NAMALWA (cell line): ENCODE measurements around the gene SERPINA9.
A peak's percentile ranks its signal among the peaks of the same experiment; 100 is the strongest.

Experiments used
- DNase-seq: peaks from one replicate; pipeline ENCODE4 v3.0.0-alpha.2; 2015; ENCODE audit warnings: low spot score

Gene SERPINA9

GRCh38 chr14:94462763-94463572 is 13.0 kb downstream of the SERPINA9 start:
- DNase-seq = no peak

DNA sequence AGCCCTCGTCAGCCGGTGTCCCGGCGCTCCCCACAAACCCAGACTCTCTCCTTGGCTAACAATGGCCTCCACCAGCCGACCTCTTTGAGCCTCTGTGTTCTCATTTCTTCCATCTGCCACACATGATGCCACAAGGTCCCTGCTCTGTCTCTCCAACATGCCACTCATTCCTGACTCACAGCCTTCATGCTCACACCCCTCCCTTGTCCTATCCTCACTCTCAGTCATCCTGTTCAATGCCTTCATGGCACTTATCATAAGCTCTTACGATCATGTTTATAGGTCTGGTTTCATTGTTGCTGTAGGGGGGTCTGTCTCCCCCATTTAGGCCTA is 13.8 kb downstream of the SERPINA9 start:
- DNase-seq = no peak

DNA sequence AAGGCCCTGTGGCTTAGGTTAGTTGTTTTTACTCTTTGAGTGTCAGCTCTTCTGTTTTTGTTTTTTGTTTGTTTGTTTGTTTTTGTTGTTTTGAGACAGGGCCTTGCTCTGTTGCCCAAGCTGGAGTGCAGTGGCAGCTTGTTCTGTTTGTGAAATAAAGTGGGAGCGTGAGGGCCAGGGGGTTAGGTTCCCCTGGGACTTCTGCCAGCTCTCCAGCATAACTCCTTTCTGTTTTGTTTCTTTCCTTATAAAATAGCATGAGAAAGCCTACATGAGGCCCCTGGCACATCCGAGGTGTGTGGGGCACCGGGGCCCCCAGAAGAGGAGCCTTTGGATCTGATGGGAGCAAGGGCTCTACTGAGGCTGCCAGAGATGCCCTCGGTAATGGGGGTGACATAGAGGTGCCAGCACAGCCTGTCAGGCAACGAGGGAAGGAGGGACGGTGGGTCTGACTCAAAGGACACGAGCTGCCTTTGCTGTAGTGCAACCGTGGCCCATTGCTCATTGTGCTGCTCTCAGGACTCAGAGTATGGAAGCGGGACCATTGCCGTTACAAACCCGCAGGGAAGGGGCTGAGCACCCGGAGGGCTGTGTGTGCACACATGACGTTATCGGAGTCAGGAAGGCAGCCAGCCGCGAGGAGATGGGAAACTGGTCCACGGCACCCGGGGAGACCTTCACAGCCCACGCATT is 14.3 kb downstream of the SERPINA9 start:
- no peak for DNase-seq

DNA sequence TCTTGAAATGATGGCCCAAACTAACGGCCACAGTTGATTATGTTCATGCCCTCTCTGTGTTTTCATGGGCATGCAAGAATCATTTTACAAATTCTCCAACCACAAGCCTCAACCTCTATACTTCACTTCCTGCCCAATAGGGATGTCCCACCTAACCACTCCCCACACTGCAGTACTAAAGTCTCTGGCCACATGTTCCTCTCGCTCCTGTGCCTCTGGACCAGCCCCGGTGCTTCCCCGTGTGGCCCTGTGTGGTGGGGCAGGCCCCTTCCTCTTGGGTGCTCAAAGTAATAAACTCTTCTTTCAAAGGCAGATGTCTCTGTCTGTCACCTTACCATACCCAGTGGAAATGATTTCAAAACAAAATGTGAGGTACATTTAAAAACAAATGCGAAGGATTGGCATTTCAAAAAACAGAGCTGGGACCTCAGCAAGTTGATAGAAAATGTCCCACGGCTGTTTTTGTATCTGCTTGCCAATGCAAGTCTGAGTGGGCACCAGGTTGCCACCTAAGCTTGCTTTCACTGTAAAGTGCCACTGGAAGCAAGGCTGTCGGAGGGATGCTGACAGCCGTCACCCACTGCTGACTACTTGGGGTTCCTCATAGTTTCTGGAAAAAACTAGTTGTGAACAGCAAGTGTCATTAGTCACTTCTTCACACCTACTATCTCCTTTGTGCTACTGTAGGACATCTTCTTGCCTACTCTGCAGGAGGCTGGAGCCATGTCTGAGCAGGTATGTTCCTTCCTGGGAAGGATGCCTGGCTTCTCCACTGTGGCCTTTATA is 15.2 kb downstream of the SERPINA9 start:
- DNase-seq = no peak

GRCh38 chr14:94458558-94459205 is 17.3 kb downstream of the SERPINA9 start:
- no peak for DNase-seq

GRCh38 chr14:94458096-94458495 is 17.9 kb downstream of the SERPINA9 start:
- DNase-seq = no peak

GRCh38 chr14:94455928-94456327 is 20.1 kb downstream of the SERPINA9 start:
- DNase-seq = no peak

- DNase-seq = no peak
Observed at GRCh38 chr14:94451826-94452225, 24.2 kb downstream of the SERPINA9 start.

DNA sequence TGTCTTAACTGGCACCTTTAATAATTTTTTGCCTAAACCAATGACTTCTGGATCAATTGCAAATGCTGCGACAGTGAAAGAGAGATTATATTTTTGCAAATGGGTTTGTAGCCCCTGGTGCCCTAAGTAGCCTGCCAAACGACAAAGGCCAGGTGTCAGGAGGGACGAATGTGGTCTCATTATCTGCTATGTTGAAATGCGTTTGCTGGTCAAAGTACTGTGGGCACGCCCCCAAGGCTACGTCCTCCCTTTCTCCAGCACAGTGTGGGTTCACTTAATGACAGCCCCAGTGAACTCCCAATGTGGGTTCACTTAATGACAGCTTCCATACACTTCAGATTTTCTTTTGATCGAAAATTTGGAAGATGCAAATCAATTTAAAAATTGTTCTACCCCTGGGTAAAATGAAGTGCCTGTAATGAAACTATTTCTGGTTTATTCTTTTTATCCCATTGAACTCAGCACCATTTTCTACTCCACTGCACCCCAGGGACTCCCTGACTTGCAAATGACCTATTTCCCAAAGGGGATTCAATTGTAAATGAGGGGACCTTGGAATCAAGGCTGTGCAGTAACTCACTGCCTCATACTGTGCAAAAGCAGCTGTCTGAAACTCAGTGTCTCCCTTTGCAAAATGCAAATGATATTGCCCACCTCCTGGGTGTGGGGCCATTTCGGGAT is 24.8 kb downstream of the SERPINA9 start:
- peak; percentile 10 for DNase-seq

DNA sequence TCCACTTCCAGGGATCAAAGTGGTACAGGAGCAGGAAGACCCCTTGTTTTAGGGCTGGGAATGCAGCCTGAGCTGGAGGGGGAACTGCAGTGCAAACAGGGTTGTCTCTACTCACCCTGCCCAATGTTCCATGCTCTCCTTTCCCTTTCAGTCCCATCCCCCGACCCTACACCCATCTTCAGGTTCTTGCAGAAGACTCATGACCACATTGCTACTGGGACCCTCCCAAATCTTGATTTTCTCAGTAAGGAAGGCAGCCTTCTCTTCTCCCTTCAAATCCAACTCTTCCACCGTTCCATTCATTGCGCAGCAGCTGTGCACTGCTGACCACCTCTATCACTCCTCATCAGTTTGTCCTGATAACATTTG is 25.3 kb downstream of the SERPINA9 start:
- DNase-seq = no peak

DNA sequence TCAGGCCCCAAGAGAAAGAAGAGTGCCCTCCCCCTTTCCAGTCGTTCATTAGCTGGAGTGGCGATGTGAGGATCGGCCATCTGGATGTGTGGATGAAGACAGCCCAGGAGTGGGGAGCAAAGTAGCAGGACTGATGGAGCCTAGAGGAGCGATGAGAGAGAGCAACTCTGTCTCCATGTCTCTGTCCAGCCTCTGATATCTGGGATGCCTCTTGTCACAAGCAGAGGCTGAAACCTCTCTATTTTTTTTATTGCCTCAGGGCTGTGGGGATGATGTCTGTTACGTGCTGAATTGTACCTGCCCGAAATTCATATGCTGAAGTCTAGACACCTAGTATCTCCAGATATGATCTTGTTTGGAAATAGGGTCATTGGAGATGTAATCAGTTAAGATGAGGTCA is 26.1 kb downstream of the SERPINA9 start:
- no peak for DNase-seq

DNA sequence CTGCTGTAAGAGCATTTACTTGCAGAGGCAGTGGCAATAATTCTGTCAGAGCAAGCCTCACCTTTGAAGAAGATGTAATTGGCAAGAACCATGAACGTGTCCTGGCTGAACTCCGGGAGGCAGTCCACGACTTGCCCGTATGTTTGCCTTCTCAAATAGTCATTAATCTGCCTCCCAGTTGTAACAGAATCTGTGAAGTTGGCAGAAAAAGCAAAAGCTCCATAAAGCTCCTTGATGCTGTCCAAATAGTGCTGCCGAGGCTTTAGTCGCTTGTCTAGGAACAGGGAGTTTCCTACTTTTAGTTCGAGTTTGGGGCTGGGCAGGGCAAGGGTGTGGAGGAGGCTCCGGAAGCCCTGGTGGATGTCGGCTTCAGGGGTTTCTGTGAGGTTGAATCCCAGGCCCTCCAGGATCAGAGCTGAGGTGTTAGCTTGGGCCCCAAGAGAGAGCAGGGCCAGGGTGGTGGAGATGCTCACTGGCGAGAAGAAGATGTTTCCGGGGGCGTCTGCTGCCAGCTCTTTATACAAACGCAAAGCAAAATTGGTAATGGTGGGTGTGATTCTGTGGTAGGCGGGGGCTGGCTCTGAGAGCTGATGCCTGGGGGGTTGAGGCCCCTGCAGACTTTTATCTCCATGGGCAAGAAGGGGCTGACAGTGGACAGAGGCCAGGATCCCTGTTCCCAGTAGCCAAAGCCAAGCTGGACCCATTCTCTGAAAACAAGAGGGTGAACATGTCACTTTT is 27.8 kb downstream of the SERPINA9 start:
- no peak for DNase-seq

GRCh38 chr14:94447206-94447605 is 28.8 kb downstream of the SERPINA9 start:
- no peak for DNase-seq

DNA sequence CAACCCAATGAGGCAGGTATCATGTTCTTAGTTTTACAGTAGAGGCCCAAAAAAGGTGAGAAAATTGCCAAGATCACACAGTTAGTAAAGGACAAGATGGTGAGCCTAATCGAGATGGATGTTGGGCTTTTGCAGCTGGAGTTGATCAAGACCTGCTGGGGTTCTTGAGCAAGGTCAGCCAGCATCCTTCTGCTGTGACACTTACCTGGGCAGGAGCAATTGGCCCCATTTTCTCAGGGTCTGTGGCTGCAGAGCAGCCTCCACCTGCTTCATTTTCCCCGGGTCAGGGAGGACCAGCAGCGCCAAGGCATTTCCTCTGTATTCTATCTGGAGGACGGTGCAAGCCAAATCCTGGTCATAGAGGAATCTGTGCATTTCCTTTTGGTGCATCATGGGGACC is 29.9 kb downstream of the SERPINA9 start:
- no peak for DNase-seq

DNA sequence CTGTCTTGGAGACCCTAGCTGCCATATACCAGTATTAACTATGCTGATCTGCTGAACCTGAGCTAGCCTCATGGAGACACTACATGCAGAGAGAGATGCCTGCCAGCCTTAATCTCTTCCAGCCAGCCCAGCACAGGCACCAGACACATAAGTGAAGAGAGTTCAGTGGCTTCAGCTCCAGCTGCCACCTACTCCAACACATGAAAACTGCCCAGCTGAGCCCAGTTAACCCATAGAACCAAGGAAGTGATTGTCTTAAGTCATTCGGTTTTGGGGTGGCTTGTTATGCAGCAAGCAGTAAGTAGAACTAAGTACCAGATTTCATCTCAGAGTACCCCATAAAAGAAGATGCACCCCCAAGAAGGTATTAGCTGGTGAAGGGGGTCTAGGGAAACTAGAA is 31.0 kb downstream of the SERPINA9 start:
- DNase-seq = no peak

DNA sequence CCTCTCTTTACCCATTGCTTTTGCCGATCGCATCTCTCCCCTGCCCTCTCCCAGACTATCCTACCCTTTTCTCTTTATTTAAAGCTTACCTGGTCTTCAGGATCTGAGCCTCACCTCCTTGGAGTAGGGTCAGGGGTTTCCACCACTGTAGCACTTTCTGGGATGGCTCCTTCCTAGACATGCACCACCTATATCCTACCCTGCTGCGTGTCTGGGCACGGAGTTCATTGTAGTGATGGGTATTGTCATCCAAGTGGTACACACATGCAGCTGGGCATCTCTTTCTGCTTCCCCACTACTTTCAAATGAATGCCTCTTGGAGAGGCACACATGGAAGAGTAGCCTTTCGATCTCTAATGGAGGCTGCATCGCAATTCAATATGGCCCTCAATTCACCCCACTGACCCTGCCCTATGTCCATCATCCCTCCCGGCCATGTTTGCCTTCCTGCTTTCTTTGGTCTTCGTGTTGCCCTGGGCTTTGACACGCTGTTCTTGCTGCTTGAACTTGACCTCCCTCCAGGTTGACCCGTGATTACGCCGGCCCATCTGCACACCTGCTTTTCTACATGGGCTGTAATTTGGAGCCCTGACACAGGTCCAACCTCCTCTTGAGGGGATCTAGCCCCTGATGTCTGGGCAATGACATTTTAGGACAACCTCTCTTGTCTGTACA is 34.3 kb downstream of the SERPINA9 start:
- no peak for DNase-seq

- DNase-seq = no peak
Observed at GRCh38 chr14:94441130-94441529, 34.9 kb downstream of the SERPINA9 start.

DNA sequence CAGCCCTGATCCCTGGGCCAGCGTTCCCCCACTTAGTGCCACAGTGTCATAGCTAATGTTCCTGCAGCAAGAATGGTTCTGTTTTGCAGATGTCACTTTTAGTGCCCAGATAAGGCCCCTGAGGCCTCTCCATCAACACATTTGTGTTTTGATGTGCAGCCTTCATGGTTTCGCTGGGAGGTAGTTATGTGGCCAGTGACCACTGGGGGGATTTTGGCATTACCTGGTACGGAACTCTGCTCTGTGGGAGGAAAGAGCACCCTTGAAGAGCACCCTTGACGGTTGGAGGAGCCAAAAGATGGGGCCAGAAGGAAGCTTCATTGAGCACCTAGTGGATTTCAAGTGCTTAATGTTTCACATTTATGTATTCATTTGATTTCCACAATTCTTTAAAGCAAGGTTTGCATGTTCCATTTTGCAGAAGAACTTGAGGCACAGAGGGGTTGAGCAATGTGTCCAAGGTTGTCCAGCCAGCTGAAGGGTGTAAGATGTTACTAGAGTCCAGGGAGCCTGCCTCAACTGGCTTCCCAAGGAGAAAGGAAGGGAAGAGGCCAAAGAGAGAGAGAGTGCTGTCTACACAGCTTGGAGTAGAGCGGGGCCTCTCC is 36.4 kb downstream of the SERPINA9 start:
- DNase-seq = peak; percentile 17

- DNase-seq = no peak
Observed at GRCh38 chr14:94428610-94429009, 47.4 kb downstream of the SERPINA9 start.

DNA sequence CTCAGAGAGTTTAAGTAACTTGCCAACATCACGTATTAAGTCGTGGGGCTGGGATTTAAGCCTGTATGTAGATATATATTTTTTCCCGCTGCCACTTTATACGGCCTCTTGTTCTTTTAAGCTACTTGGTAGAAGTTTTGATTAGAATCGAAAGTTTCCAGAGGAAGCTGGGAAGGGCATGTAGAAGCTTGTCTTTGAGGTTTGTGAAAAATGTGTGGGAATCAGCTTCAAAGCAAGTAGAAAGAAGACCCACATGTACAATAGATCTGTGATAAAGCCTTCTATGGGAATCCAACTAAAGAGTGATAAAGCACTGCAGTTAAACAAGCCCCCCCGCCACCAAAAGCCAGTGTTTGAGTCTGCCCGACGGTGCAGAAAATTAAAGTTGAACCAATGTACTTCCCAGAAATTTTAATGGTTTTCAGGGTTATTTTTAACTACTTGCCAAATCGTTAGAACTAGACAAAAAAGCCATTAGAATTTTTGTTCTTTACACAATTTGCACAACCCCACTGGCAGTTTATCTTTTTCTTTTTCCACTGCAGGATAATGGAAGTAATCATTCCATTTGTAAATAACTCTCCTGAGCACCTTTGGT is 48.9 kb downstream of the SERPINA9 start:
- no peak for DNase-seq
